ENCODE data around the gene RPS4Y1.

DNA sequence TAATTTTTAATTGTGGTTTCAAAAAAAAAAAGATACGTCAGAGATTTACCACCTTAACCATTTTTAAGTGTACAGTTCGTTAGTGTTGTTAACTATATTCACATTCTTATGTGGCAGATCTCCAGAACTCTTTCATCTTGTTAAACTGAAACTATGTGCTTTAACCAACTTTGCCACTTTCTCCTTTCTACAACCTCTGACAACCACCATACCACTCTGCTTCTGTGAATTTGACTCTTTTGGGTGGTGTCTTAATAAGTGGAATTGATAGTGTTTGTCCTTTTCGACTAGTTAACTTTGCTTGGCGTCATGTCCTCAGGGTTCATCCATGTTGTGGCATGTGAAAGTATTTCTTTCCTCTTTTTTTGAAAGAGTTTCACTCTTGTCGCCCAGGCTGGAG, 15.7 kb downstream of the RPS4Y1 start:
- TF ChIP-seq, protein P1, sequence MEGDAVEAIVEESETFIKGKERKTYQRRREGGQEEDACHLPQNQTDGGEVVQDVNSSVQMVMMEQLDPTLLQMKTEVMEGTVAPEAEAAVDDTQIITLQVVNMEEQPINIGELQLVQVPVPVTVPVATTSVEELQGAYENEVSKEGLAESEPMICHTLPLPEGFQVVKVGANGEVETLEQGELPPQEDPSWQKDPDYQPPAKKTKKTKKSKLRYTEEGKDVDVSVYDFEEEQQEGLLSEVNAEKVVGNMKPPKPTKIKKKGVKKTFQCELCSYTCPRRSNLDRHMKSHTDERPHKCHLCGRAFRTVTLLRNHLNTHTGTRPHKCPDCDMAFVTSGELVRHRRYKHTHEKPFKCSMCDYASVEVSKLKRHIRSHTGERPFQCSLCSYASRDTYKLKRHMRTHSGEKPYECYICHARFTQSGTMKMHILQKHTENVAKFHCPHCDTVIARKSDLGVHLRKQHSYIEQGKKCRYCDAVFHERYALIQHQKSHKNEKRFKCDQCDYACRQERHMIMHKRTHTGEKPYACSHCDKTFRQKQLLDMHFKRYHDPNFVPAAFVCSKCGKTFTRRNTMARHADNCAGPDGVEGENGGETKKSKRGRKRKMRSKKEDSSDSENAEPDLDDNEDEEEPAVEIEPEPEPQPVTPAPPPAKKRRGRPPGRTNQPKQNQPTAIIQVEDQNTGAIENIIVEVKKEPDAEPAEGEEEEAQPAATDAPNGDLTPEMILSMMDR (conservative IDR thresholded peaks at IDR 0.05; ENCODE audit: low read length): no peak
- TF ChIP-seq EZH2phosphoT487 (IDR thresholded peaks at IDR 0.05; ENCODE audit: borderline replicate concordance): no peak

Measured in Loucy (cell line).